ENCODE results near the gene OR6C74. TPM values are rescaled to one million over a fixed set of nuclear protein-coding genes. Genes with fewer than 3 reads are reported as not detected.

OR6C74 gene
- total and polyA plus RNA-seq, 10 donors = not detected

- H3K4me1 ChIP-seq = no peaks in the 10 kb centered on the region
- intact Hi-C loops (cut with DNase I; ENCODE audit: low total_unique reads) = no loop called here
These were observed 13.9 kb downstream of the OR6C74 start for GRCh38 chr12:55258303-55258702.

GRCh38 chr12:55280991-55281390 is 36.6 kb downstream of the OR6C74 start:
- H3K36me3 ChIP-seq = no peaks in the 10 kb centered on the region
- DNase-seq = no peak
- no peak overlapping the region for H3K27ac ChIP-seq
- intact Hi-C loops (cut with DNase I; ENCODE audit: low total_unique reads) = no loop called here
- 59 to 79% (median 73%) methylated on average over 2 of the region's 2 CpGs for WGBS, 5 donors
- peaks cover 0 to 7% (median 0%) of the 10 kb centered on the region in 7 donors for H3K27me3 ChIP-seq (replicated peaks in 1 of 7)
- H3K9me3 ChIP-seq = peaks cover 0 to 5% (median 0%) of the 10 kb centered on the region in 8 donors
- H3K4me1 ChIP-seq = no peaks in the 10 kb centered on the region
- no peak overlapping the region for H3K4me3 ChIP-seq
- TF ChIP-seq POLR2AphosphoS5 (IDR thresholded peaks at IDR 0.05) (no peak), POLR2A (IDR thresholded peaks at IDR 0.05) (no peak)
- TF ChIP-seq, protein P1, sequence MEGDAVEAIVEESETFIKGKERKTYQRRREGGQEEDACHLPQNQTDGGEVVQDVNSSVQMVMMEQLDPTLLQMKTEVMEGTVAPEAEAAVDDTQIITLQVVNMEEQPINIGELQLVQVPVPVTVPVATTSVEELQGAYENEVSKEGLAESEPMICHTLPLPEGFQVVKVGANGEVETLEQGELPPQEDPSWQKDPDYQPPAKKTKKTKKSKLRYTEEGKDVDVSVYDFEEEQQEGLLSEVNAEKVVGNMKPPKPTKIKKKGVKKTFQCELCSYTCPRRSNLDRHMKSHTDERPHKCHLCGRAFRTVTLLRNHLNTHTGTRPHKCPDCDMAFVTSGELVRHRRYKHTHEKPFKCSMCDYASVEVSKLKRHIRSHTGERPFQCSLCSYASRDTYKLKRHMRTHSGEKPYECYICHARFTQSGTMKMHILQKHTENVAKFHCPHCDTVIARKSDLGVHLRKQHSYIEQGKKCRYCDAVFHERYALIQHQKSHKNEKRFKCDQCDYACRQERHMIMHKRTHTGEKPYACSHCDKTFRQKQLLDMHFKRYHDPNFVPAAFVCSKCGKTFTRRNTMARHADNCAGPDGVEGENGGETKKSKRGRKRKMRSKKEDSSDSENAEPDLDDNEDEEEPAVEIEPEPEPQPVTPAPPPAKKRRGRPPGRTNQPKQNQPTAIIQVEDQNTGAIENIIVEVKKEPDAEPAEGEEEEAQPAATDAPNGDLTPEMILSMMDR (IDR thresholded peaks at IDR 0.05 in 8 of 11, conservative IDR thresholded peaks at IDR 0.05 in 3 of 11) = no peak

More at GRCh38 chr12:55258303-55258702, 13.9 kb downstream of the OR6C74 start:
- 57 to 79% (median 65%) methylated on average over 2 of the region's 2 CpGs for WGBS, 5 donors
- peaks cover 0 to 6% (median 0%) of the 10 kb centered on the region in 7 donors for H3K27me3 ChIP-seq (replicated peaks in 1 of 7)
- no peak overlapping the region for H3K27ac ChIP-seq
- no peaks in the 10 kb centered on the region for H3K9me3 ChIP-seq
- no peak overlapping the region for H3K4me3 ChIP-seq
- TF ChIP-seq POLR2A (IDR thresholded peaks at IDR 0.05) (no peak), POLR2AphosphoS5 (IDR thresholded peaks at IDR 0.05) (no peak)
- TF ChIP-seq, protein P1 (IDR thresholded peaks at IDR 0.05 in 8 of 11, conservative IDR thresholded peaks at IDR 0.05 in 3 of 11) = no peak
- no peaks in the 10 kb centered on the region for H3K36me3 ChIP-seq
- no peak for DNase-seq

DNA sequence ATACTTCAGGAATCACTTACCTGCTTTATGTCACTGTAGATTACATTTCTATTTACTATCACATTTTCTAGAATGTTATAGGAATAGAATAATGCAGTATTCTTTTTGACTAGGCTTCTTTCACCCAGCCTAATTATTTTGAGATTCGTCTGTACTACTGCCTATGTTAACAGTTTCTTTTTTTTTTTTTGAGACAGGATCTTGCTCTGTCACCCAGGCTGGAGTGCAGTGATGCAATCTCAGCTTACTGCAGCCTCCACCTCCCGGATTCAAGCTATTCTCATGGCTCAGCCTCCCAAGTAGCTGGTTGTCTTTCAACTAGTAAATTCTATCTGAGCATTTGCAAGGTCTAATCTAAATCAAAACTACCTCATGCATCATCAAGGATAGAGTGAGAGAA is 45.6 kb downstream of the OR6C74 start:
- Histone ChIP-seq H3K27me3 (replicated peaks in 1 of 7) (peaks cover 0 to 11% (median 0%) of the 10 kb centered on the region in 7 donors), H3K27ac (no peak overlapping the region), H3K36me3 (no peaks in the 10 kb centered on the region), H3K4me1 (no peaks in the 10 kb centered on the region), H3K4me3 (no peak overlapping the region), H3K9me3 (no peaks in the 10 kb centered on the region)
- DNase-seq = no peak
- no peak for TF ChIP-seq POLR2A (IDR thresholded peaks at IDR 0.05)
- TF ChIP-seq, protein P1 (IDR thresholded peaks at IDR 0.05 in 8 of 11, conservative IDR thresholded peaks at IDR 0.05 in 3 of 11) = no peak
- no peak for TF ChIP-seq POLR2AphosphoS5 (IDR thresholded peaks at IDR 0.05)
- WGBS, 5 donors = 41 to 65% (median 62%) methylated on average over 2 of the region's 2 CpGs
- intact Hi-C loops (cut with DNase I; ENCODE audit: low total_unique reads) = no loop called here

Other genes starting within 250 kb of the OR6C74 start
- not detected for gene NEUROD4, start 224.6 kb upstream of the OR6C74 start, total RNA-seq
- gene NEUROD4, start 224.6 kb upstream of the OR6C74 start, polyA plus RNA-seq = not detected
- gene OR9K2, start 118.2 kb upstream of the OR6C74 start, total RNA-seq = not detected
- not detected for gene OR9K2, start 118.2 kb upstream of the OR6C74 start, polyA plus RNA-seq
- gene OR10A7, start 23.6 kb upstream of the OR6C74 start, total RNA-seq = not detected
- gene OR10A7, start 23.6 kb upstream of the OR6C74 start, polyA plus RNA-seq = not detected
- gene OR6C6, start 52.0 kb downstream of the OR6C74 start, total RNA-seq = not detected
- gene OR6C6, start 52.0 kb downstream of the OR6C74 start, polyA plus RNA-seq = not detected
- gene OR6C1, start 69.7 kb downstream of the OR6C74 start, total RNA-seq = not detected
- not detected for gene OR6C1, start 69.7 kb downstream of the OR6C74 start, polyA plus RNA-seq
- not detected for gene OR6C3, start 86.1 kb downstream of the OR6C74 start, total RNA-seq
- not detected for gene OR6C3, start 86.1 kb downstream of the OR6C74 start, polyA plus RNA-seq
- not detected for gene OR6C75, start 118.4 kb downstream of the OR6C74 start, total RNA-seq
- gene OR6C75, start 118.4 kb downstream of the OR6C74 start, polyA plus RNA-seq = not detected
- not detected for gene OR6C65, start 155.9 kb downstream of the OR6C74 start, total RNA-seq
- gene OR6C65, start 155.9 kb downstream of the OR6C74 start, polyA plus RNA-seq = not detected
- gene OR6C76, start 181.6 kb downstream of the OR6C74 start, total RNA-seq = not detected
- gene OR6C76, start 181.6 kb downstream of the OR6C74 start, polyA plus RNA-seq = not detected
- gene OR6C2, start 199.5 kb downstream of the OR6C74 start, total RNA-seq = not detected
- not detected for gene OR6C2, start 199.5 kb downstream of the OR6C74 start, polyA plus RNA-seq
- not detected for gene OR6C70, start 225.5 kb downstream of the OR6C74 start, total RNA-seq
- not detected for gene OR6C70, start 225.5 kb downstream of the OR6C74 start, polyA plus RNA-seq
- gene OR6C68, start 247.8 kb downstream of the OR6C74 start, total RNA-seq = not detected
- gene OR6C68, start 247.8 kb downstream of the OR6C74 start, polyA plus RNA-seq = not detected